GM12864 (cell line): Measurements from ENCODE around the gene P2RX7.
A peak's percentile ranks its signal among the peaks of the same experiment; 100 is the strongest.

ENCODE experiments used
- DNase-seq: peaks from one replicate; pipeline ENCODE4 v3.0.0-alpha.2; 2011; ENCODE audit warnings: low read depth
- H3K4me3 ChIP-seq: 2 replicates; pipeline ENCODE4 v1.5.1; 2011; ENCODE audit warnings: mild to moderate bottlenecking, low read depth, low read length, control low read depth
- TF ChIP-seq, protein P1 (sequence below): IDR thresholded peaks from 2 replicates; pipeline ENCODE4 v1.5.1; 2011; ENCODE audit warnings: low read depth, mild to moderate bottlenecking, moderate library complexity, low read length, control low read depth, inconsistent platforms; ENCODE audit errors: missing control alignments

The P2RX7 gene

DNA sequence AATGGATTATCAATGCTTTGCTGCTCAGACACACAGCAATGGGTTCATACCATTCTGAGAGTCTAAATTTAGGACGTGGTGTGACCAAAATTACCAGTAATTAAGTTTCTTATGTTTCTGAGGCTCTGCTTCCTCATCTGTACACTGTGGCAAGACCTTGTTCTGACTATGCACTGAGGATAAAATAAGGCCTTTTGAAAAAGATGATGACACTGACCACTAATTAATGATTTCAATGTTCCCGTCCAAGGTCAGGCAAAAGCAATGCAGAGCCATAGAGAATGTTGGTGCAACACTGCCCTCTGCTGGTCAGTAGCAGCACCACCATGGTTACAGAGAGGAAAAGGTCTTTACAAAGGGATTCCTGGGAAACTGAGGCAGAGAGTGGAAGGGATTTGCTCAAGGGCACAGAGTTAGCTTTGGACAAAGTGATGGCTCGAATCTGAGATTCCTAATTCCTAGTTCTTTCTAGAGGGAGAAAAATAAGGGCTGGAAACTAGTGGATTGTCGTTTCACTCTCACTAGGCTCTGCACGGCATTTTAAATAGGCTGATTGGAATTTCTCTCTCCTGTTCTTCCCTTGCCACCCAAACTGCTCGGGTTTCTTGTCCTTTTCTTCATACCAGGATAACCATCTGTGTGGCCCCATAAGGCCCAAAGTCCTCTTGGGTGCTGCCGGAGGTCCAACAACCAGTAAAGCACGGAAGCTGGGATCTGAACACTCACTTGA, 22.3 kb upstream of the P2RX7 start:
- peak; percentile 51 for DNase-seq
- TF ChIP-seq, protein P1, sequence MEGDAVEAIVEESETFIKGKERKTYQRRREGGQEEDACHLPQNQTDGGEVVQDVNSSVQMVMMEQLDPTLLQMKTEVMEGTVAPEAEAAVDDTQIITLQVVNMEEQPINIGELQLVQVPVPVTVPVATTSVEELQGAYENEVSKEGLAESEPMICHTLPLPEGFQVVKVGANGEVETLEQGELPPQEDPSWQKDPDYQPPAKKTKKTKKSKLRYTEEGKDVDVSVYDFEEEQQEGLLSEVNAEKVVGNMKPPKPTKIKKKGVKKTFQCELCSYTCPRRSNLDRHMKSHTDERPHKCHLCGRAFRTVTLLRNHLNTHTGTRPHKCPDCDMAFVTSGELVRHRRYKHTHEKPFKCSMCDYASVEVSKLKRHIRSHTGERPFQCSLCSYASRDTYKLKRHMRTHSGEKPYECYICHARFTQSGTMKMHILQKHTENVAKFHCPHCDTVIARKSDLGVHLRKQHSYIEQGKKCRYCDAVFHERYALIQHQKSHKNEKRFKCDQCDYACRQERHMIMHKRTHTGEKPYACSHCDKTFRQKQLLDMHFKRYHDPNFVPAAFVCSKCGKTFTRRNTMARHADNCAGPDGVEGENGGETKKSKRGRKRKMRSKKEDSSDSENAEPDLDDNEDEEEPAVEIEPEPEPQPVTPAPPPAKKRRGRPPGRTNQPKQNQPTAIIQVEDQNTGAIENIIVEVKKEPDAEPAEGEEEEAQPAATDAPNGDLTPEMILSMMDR = peak; percentile 89

DNA sequence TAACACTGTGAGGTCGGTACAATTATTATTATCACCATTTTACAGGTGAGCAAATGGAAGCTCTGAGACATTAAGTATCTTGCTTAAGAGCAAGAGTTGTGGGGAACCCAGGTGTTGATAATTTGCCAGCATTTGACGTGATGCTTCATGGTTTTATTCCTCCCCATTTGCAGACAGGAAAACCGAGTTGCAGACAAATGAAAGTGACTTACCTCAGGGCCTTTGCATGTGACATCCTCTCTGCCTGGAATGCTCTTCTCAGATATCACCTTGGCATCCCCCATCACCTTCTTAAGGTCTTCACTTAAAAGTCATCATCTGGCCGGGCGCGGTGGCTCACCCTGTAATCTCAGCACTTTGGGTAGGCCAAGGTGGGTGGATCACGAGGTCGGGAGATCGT, 21.0 kb upstream of the P2RX7 start:
- no peak overlapping the region for H3K4me3 ChIP-seq
- TF ChIP-seq, protein P1 = no peak
- no peak for DNase-seq

More for the DNA sequence above, 22.3 kb upstream of the P2RX7 start:
- H3K4me3 ChIP-seq = no peak overlapping the region

DNA sequence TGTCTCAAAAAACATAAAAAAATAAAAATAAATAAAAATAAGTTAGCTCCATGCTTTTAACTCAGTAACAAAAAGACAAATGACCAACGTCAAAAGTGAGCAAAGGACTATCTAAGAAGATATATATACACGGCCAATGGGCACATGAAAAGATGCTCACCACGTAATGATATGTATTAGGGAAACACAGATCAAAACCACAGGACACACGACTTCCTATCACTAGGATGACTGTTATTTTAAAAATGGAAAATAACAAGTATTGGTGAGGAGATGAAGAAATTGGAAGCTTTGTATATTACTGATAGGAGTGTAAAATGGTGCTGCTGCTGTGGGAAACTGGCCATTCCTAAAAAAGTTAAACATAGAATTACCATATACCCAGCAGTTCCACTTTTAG, 20.2 kb upstream of the P2RX7 start:
- no peak for DNase-seq
- TF ChIP-seq, protein P1 = no peak
- H3K4me3 ChIP-seq = no peak overlapping the region

DNA sequence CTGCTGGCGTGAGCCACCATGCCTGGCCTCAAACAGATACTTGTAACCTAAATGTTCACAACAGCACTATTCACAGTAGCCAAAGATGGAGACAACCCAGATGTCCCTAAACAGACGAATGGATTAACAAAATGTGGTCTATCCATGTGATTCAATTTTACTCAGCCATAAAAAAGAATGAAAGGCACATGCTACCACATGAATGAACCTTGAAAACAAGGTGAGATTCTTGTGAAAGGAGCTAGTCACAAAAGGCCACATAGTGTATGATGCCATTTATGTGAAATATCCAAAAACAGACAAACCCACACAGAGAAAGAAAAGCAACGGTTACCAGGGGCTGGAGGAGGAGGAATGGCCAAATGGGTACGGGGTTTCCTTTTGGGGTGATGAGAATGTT, 19.6 kb upstream of the P2RX7 start:
- DNase-seq = no peak
- H3K4me3 ChIP-seq = no peak overlapping the region
- TF ChIP-seq, protein P1 = no peak

DNA sequence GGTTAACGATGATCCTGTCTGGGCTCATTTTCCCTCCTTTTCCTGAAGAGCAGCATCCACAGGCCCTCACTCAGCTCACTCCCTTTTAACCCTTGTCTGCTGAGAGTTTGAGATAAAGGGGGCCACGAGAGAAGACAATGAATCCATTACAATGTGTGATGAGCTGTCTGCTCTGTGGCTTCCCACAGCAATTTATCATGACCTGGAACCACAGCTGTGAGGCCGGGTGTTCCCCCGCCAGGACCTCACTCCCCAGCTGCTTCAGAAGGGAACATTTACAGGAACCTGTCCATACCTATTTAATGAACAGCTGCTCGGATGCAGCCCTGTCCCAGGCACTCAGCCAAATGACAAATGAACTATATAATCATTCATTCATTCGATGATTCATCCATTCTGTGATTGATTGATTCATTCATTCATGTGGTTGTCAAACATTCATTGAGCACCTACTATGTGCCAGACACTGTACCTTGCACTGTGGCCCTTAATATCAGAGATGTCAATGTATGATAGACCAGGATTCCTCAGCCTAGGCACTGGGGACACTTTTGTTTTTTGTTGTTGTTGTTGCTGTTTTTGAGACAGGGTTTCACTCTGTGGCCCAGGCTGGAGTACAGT, 18.5 kb upstream of the P2RX7 start:
- no peak overlapping the region for H3K4me3 ChIP-seq
- no peak for DNase-seq
- TF ChIP-seq, protein P1 = no peak

DNA sequence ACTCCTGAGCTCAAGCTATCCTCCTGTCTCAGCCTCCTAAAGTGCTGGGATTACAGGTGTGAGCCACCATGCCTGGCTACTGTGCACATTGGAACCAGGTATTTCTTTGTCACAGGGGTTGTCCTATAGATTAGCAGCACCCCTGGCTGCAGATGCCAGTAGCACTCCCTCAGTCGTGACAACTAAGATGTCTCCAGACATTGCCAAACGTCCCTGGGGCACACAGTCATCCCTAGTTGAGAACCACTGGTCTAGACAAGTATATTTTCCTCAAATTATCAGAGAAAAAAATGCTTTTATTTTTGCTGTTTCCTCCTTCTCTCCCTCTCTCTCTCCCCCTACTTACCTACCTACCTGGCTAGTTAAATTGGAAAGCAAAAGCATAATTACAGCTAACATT, 17.9 kb upstream of the P2RX7 start:
- DNase-seq = no peak

More for the DNA sequence above, 17.9 kb upstream of the P2RX7 start:
- TF ChIP-seq, protein P1 = no peak
- H3K4me3 ChIP-seq = no peak overlapping the region
